ENCODE data around the gene SH3D19. TPM values are rescaled to one million over a fixed set of nuclear protein-coding genes. Genes with fewer than 3 reads are reported as not detected.
"Not testable (repeated sequence)": the region's sequence is repeated elsewhere in the genome, so short reads cannot be mapped to it uniquely, and the experiment has no call there.

The SH3D19 gene
- total and polyA plus RNA-seq, 8 donors = 11.0 to 129 (median 67.1) TPM

DNA sequence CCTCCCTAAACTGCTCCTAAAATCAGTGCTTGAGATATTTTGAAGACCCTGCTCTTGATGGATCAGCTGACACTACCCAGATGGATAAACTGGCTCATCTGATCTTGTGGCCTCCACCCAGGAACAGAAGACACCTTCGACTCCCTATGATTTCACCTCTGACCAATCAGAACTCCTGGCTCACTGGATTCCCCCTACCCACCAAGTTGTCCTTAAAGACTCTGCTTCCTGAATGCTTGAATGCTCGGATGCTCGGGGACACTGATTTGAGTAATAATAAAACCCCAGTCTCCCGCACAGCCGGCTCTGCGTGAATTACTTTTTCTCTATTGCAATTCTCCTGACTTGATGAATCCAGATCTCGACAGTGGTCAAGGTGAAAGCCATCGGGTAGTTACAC is 237.9 kb downstream of the SH3D19 start:
- Histone ChIP-seq H3K27me3 (no peaks in the 10 kb centered on the region), H3K36me3 (no peaks in the 10 kb centered on the region), H3K4me3 (no peak overlapping the region), H3K9me3 (no peaks in the 10 kb centered on the region), H3K4me1 (no peaks in the 10 kb centered on the region), H3K27ac (no peak overlapping the region)
- WGBS, 5 donors = 79 to 91% (median 85%) methylated on average over 8 of the region's 8 CpGs
- intact Hi-C loops (cut with DNase I; ENCODE audit: low total_unique reads) = no loop called here
- no peak for DNase-seq
- no peak for TF ChIP-seq POLR2A (IDR thresholded peaks at IDR 0.05)
- TF ChIP-seq EP300 (IDR thresholded peaks at IDR 0.05) = no peak
- TF ChIP-seq, protein P1, sequence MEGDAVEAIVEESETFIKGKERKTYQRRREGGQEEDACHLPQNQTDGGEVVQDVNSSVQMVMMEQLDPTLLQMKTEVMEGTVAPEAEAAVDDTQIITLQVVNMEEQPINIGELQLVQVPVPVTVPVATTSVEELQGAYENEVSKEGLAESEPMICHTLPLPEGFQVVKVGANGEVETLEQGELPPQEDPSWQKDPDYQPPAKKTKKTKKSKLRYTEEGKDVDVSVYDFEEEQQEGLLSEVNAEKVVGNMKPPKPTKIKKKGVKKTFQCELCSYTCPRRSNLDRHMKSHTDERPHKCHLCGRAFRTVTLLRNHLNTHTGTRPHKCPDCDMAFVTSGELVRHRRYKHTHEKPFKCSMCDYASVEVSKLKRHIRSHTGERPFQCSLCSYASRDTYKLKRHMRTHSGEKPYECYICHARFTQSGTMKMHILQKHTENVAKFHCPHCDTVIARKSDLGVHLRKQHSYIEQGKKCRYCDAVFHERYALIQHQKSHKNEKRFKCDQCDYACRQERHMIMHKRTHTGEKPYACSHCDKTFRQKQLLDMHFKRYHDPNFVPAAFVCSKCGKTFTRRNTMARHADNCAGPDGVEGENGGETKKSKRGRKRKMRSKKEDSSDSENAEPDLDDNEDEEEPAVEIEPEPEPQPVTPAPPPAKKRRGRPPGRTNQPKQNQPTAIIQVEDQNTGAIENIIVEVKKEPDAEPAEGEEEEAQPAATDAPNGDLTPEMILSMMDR (IDR thresholded peaks at IDR 0.05) = no peak
- TF ChIP-seq POLR2AphosphoS5 (IDR thresholded peaks at IDR 0.05) = no peak

DNA sequence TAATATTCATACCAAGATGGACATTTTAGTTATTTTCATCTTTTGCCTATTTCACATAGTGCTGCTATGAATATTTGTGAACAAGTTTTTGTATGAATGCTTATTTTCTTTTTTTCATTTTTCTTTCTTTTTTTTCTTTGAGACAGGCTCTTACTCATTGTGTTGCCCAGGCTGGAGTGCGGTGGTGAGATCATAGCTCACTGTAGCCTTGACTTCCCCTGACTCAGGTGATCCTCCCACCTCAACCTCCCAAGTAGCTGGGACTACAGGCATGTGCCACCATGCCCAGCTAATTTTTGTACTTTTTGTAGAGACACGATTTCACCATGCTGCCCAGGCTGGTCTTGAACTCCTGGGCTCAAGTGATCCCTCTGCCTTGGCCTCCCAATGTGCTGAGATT is 247.4 kb downstream of the SH3D19 start:
- H3K4me1 ChIP-seq; H3K9me3 ChIP-seq; intact Hi-C loops (cut with DNase I; ENCODE audit: low total_unique reads); H3K27me3 ChIP-seq; DNase-seq; H3K36me3 ChIP-seq; H3K4me3 ChIP-seq; H3K27ac ChIP-seq: not testable (repeated sequence)
- 87 to 98% (median 91%) methylated on average over 2 of the region's 2 CpGs for WGBS, 5 donors

DNA sequence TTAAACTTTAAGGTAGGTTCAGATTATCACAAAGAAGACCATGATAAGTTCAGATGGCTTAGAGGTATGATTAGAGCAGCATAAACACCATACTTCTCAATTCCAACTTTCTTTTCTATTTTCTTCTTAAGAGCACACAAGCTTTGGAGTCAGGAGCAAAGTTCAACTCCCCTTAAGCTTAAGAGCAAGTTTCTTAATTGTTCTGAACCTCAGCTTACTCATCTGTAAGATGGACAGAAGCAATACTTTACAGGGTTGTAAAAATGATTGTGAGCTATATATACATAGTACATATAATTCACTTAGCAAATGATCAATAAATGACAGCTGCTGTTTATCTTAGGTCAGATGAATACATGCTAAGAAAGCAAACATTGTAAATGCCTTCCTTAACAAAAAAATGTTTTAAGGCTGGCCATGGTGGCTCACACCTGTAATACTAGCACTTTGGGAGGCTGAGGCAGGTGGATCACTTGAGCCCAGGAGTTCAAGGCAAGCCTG is 250.9 kb downstream of the SH3D19 start:
- no peaks in the 10 kb centered on the region for H3K27me3 ChIP-seq
- no peak for DNase-seq
- no peaks in the 10 kb centered on the region for H3K4me1 ChIP-seq
- TF ChIP-seq POLR2A (IDR thresholded peaks at IDR 0.05) (no peak), EP300 (IDR thresholded peaks at IDR 0.05) (no peak), POLR2AphosphoS5 (IDR thresholded peaks at IDR 0.05) (no peak)
- TF ChIP-seq, protein P1 (IDR thresholded peaks at IDR 0.05) = no peak
- intact Hi-C loops (cut with DNase I; ENCODE audit: low total_unique reads) = no loop called here
- H3K9me3 ChIP-seq = no peaks in the 10 kb centered on the region
- H3K4me3 ChIP-seq = no peak overlapping the region
- H3K36me3 ChIP-seq = no peaks in the 10 kb centered on the region
- H3K27ac ChIP-seq = no peak overlapping the region

Small RNA genes lying within 50 kb of the gene (small RNA-seq; reads per million reads assigned to genes)
- 0 to 0.46 (median 0) reads per million in 4 donors for gene AC104819.2
- 0 reads per million in 4 donors for gene RNU6-1282P
- gene SNORD73A = 0 reads per million in 4 donors
- gene SNORD73B = 0 to 1.2 (median 0.37) reads per million in 4 donors

Other genes starting within 250 kb of the SH3D19 start
- gene RPS3A, start 226.0 kb downstream of the SH3D19 start, total RNA-seq = 1,000 to 10,000 TPM; 1,579 to 3,445 (median 2,881) TPM
- gene RPS3A, start 226.0 kb downstream of the SH3D19 start, polyA plus RNA-seq = 1,000 to 10,000 TPM; 3,008 to 5,449 (median 3,910) TPM
- not detected for gene PRSS48, start 48.4 kb downstream of the SH3D19 start, total RNA-seq
- not detected for gene PRSS48, start 48.4 kb downstream of the SH3D19 start, polyA plus RNA-seq
- 100 to 1,000 TPM in 1 of 5 donors, 10 to 100 TPM in 4; 11.6 to 177 (median 17.6) TPM for gene FHIP1A, start 83.6 kb upstream of the SH3D19 start, total RNA-seq
- gene FHIP1A, start 83.6 kb upstream of the SH3D19 start, polyA plus RNA-seq = 1 to 10 TPM in 1 of 3 donors, under 1 TPM in 2; 0.90 to 1.1 (median 1.00) TPM